ENCODE data around the gene INTS4.

The INTS4 gene

GRCh38 chr11:77909277-77909676 lies 85.2 kb downstream of the INTS4 start:
- no peak for TF ChIP-seq CTCF (IDR thresholded peaks at IDR 0.05)

GRCh38 chr11:77908835-77909234 lies 85.6 kb downstream of the INTS4 start:
- no peak for TF ChIP-seq CTCF (IDR thresholded peaks at IDR 0.05)

GRCh38 chr11:77886401-77886800 lies 108.1 kb downstream of the INTS4 start:
- no peak for TF ChIP-seq CTCF (IDR thresholded peaks at IDR 0.05)

GRCh38 chr11:77884829-77885190 lies 109.7 kb downstream of the INTS4 start:
- no peak for TF ChIP-seq CTCF (IDR thresholded peaks at IDR 0.05)

GRCh38 chr11:77884186-77884828 lies 110.2 kb downstream of the INTS4 start:
- no peak for TF ChIP-seq CTCF (IDR thresholded peaks at IDR 0.05)

GRCh38 chr11:77883775-77884174 lies 110.7 kb downstream of the INTS4 start:
- no peak for TF ChIP-seq CTCF (IDR thresholded peaks at IDR 0.05)

- no peak for TF ChIP-seq CTCF (IDR thresholded peaks at IDR 0.05)
Observed at GRCh38 chr11:77882396-77882795, 112.1 kb downstream of the INTS4 start.

- TF ChIP-seq CTCF (IDR thresholded peaks at IDR 0.05), result no peak
Observed at GRCh38 chr11:77879218-77879617, 115.2 kb downstream of the INTS4 start.
